Kidney glomerular epithelial cell (primary cell): ENCODE results near the gene RBM11.

ENCODE experiments used
- DNase-seq: peaks from one replicate; lab custom pipeline; 2025; lab: John Stamatoyannopoulos, UW

The RBM11 gene

GRCh38 chr21:14271053-14271452, 55.1 kb downstream of the RBM11 start:
- no peak for DNase-seq

- DNase-seq, result no peak
Measured at GRCh38 chr21:14271641-14272040, 55.7 kb downstream of the RBM11 start.

GRCh38 chr21:14273736-14274538, 58.0 kb downstream of the RBM11 start:
- DNase-seq, result no peak

- no peak for DNase-seq
Measured at GRCh38 chr21:14275702-14276205, 59.8 kb downstream of the RBM11 start.
